NCI-H510A treated with DMSO at 0.1 percent for 48 hours (cell line): Measurements from ENCODE around the gene EN2.

Experiments
- DNase-seq: peaks from one replicate; lab custom pipeline; 2025; lab: John Stamatoyannopoulos, UW

EN2 gene

GRCh38 chr7:155450970-155451801 lies 6.7 kb upstream of the EN2 start:
- DNase-seq = no peak

GRCh38 chr7:155451840-155452239 lies 6.1 kb upstream of the EN2 start:
- DNase-seq = no peak

GRCh38 chr7:155452505-155453295 lies 5.2 kb upstream of the EN2 start:
- no peak for DNase-seq

GRCh38 chr7:155453296-155454182 lies 4.4 kb upstream of the EN2 start:
- DNase-seq = no peak

- no peak for DNase-seq
Measured at GRCh38 chr7:155454183-155455112, 3.5 kb upstream of the EN2 start.

GRCh38 chr7:155455132-155455693 lies 2.7 kb upstream of the EN2 start:
- DNase-seq = no peak

GRCh38 chr7:155455776-155456737 lies 1.9 kb upstream of the EN2 start:
- DNase-seq = no peak

GRCh38 chr7:155456738-155457543 lies 988 bp upstream of the EN2 start:
- DNase-seq = no peak

- DNase-seq = no peak
Measured at GRCh38 chr7:155457544-155458110, 302 bp upstream of the EN2 start.

GRCh38 chr7:155458878-155459699 lies 1.2 kb downstream of the EN2 start:
- no peak for DNase-seq

GRCh38 chr7:155459700-155460461 lies 2.0 kb downstream of the EN2 start:
- DNase-seq = no peak

- no peak for DNase-seq
Measured at GRCh38 chr7:155460926-155461613, 3.1 kb downstream of the EN2 start.

GRCh38 chr7:155461631-155462030 lies 3.7 kb downstream of the EN2 start:
- no peak for DNase-seq

- no peak for DNase-seq
Measured at GRCh38 chr7:155462163-155462735, 4.3 kb downstream of the EN2 start.

- no peak for DNase-seq
Measured at GRCh38 chr7:155463114-155463811, 5.3 kb downstream of the EN2 start.
